Endometrium (tissue), 2 donors: ENCODE data around the gene PSMD10.

Experiments used
- FAIRE-seq: peaks from 2 replicates; lab custom pipeline; 2012; peaks lifted over from hg19 to GRCh38; lab: Jason Lieb, UNC
- donor health status: control.
- donor health status: control.

The PSMD10 gene

GRCh38 chrX:108091264-108091877, at the start of gene PSMD10, which contains the start of gene ATG4A:
Gene PSMD10, minus strand, starts transcription at chrX:108091542. Its CDS starts 22 bp downstream, at chrX:108091520.
Gene ATG4A, plus strand, starts transcription at chrX:108091778. Its CDS starts 49 bp downstream, at chrX:108091827.
- FAIRE-seq: peak; percentile 95

DNA sequence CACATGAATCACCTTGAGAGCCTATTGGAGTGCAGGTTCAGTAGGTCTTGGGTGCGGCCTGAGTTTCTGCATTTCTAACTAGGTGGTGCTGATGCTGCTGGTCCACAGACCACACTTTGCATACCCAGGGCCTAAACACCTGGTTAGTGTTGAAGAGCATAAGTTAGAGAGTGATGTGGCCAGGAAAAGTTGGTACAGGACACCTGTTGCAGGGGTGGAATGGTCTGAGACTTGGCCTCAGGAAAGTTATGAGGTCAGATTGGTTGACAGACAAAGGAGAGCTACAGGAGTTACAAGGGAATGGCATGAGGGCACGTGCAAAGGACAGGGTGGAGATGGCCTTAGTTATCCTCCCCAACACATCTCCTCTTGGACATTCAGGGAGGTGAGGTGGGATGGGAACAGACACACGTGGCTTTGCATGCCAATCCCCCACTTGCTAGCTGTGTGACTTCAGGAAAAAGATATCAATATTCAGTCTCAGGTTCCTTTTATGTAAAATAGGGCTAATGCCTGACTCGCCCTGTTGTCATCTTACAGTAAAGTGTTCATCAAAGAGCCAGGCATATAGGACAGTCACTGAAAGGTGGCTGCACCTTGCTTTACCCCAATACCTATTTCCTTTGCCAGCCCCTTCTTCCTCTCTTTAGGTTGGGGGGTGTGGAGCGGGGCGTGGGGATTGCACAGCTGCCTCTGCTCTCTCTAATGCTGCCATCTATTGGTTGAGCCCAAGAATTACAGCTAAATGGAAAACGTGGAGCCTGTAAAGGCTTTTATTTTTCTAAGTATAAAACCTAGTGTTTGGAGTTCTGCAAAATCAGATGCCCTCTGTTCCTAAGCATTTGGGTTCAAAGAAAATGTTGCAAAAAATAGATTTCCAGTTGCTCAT, 47.7 kb upstream of the PSMD10 start:
- no peak for FAIRE-seq

GRCh38 chrX:108134724-108135123, 43.4 kb upstream of the PSMD10 start:
- FAIRE-seq: no peak

- FAIRE-seq: no peak
Measured at GRCh38 chrX:108132876-108133275, 41.5 kb upstream of the PSMD10 start.

DNA sequence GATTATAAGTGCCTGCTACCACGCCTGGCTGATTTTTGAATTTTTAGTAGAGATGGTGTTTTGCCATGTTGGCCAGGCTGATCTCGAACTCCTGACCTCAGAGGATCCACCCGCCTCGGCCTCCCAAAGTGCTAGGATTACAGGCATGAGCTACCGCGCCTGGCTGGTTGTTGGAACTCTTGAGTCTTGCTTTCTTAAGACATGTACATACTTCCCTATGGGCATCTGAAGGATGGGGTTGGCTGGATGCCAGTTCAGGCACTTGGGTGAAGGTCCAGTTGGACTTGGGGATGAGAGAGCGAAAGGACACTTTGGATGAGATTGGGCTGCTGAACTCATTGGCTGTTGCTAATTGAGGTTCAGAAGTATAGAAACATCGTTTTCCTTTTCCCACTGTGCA, 40.7 kb upstream of the PSMD10 start:
- FAIRE-seq: no peak

DNA sequence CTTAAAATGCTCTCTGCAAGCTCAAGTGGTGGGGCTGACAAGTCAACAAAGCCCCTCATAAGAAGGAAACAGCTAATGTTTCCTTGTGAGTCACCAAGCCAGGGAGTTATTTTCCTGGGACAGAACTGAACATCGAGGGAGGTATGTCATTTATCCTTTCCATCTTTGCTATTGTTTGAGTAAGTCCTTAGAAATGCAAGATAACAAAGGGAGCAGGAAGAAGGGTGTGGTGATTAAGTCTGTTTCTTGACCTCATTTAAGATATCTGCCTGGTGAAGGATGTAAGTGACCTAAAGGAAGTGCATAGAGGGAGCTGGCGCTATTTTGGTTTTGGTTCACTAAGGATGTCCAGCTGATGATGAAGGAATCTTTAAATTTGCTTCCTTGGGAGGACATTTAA, 40.1 kb upstream of the PSMD10 start:
- no peak for FAIRE-seq

GRCh38 chrX:108130889-108131288, 39.5 kb upstream of the PSMD10 start:
- no peak for FAIRE-seq

DNA sequence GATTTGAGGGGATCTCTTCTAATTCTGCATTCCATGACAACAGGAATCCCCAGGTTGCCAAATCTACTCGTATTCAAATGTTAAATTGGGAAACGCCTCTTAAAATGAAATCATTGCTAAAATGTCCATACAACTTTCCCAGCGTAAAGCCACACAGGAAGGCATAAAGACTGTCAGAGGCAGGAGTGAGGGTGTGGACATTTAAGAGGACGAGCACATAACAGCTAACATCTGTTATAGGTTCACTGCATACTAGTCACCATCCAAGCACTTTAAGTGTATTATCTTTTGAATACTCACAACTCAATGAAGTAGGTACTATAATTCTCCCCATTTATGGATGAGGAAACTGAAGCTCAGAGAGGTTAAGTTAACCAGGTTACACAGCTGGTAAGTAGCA, 35.8 kb upstream of the PSMD10 start:
- FAIRE-seq: no peak

DNA sequence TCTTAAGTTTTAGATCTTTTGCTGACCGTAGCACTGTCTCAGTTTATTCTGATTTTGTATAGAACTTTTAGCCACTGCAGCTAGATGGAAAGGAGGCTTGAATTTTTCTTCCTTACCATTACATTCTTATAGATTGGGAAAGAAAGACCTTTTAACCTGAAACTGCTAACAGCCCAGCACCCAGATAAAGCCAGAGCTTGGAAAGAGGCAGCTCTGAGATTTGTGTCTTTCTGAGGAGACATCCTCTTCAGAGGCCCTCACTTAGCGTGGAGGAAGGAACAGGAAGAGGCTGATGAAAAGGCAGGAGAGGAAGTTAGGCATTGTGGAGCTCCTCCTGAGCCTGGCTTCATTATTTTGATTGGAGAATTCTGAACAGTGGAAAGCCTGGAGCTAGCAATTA, 35.3 kb upstream of the PSMD10 start:
- no peak for FAIRE-seq

DNA sequence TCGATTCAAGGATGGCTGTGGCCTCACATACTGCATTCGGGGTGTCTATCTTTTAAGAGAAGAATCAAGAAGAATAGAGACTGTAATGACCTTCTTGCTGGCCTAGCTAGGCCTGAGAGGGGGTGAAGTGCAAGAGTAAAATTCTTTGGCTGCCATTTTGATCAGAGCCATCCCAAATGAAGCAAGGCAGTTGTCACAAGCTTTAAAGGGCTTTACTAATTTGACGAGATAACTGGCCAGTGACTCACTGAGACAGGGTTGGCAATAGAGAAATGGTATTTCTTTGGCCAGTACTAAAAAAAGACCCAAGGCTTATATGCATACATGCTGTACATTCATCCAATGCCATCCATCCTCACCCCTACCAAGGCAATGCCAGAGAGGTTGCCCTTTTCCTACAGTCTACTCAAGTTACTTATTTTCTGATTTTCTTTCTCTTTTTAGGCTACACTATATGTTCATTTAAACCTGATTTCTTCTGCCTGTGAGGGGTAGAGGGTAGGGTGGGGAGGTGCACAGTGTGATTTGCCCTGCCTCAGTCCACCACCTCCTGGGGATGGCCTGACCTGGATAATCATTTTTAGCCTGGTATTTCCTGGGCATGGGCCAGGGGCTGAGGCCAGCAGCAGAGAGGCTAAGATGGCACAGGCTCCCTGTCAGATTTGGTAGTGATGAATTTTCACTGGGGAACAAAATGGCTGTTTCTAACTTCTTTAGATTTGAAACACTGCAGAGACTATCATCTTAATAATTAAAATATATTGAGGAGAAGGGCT, 32.4 kb upstream of the PSMD10 start:
- no peak for FAIRE-seq

DNA sequence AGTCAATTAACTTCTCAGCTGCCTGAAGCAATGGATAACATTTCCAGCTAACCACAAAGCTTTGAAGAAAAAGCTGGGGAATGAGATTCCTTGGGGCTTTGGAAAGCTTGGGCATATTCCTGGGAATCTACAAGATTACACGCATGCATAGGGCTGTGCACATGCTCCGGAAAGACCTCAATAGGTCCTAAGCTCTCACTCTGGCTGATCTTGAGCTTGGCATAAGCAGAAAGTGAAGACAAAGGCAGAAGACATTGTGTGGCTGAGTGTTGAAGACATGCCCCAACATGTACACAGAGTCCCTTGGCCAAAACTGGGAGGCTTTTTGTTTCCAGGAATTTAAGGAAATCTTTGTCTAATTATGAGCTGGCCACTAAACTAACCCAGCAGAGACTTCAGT, 31.4 kb upstream of the PSMD10 start:
- no peak for FAIRE-seq

GRCh38 chrX:108121291-108121690, 29.9 kb upstream of the PSMD10 start:
- FAIRE-seq: no peak

- no peak for FAIRE-seq
Measured at GRCh38 chrX:108117988-108118387, 26.6 kb upstream of the PSMD10 start.

GRCh38 chrX:108114541-108114940, 23.2 kb upstream of the PSMD10 start:
- FAIRE-seq: no peak

GRCh38 chrX:108105473-108105872, 14.1 kb upstream of the PSMD10 start:
- no peak for FAIRE-seq

- FAIRE-seq: no peak
Measured at GRCh38 chrX:108097380-108097779, 6.0 kb upstream of the PSMD10 start.

GRCh38 chrX:108091878-108092291, 543 bp upstream of the PSMD10 start:
- no peak for FAIRE-seq

DNA sequence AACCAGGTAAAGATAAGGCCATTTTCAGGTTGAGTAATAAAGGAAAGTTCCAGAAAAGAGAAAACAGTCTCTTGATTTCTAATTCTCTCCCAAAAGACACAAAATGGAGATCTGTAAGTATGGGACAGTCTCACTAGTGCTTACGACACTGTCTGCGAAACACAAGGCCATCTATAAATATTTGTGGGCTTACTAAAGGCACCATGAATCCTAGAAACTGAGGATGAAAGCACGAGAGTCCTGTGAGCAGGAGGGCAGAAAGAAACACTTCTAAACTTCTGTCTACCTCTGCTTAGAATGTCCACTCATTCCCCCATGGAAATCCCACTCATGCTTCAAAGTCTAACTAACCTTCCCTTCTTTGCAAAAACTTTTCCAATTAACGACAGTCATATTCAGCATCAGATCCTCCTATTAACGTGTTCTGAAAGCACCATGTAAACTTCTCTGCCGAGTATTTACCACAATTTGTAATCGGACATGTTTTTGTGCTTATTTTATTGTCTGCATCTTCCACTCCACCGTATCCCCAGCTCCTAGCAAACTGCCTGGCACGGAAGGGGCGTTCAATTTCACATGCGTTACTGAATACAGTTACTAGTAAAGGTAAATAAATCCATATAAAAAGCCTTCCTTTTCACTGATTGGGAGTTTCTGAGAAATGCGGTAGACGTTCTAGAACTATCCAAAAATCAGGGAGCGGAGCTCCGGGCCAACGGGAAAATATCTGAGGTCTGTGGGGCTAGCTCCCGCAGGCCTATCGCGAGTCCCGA, 665 bp downstream of the PSMD10 start:
- no peak for FAIRE-seq

GRCh38 chrX:108088511-108088910, 2.8 kb downstream of the PSMD10 start:
- FAIRE-seq: no peak

GRCh38 chrX:108087792-108088191, 3.5 kb downstream of the PSMD10 start:
- FAIRE-seq: no peak

DNA sequence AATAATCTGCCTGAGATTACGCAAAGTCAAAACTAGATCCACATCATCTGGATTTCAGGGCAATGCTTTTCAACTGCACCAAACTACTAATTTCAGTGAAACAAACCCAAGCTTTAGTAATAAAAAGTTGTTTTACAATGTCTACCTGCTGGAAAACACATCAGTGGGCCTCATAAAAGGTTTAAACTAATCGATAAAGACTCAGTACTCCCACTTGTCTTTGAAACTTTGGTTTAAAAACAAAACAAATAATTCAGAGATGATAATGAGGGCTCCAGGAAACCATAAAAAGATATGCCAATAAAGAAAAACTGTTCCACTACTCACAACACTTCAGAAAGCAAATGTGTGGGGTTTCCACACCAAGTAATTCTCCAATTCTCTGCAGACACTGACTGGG, 10.2 kb downstream of the PSMD10 start:
- no peak for FAIRE-seq

- no peak for FAIRE-seq
Measured at GRCh38 chrX:108072746-108073145, 18.6 kb downstream of the PSMD10 start.
